ENCODE measurements around the gene CFAP47. TPM values are rescaled to one million over a fixed set of nuclear protein-coding genes. Genes with fewer than 3 reads are reported as not detected.
A peak's percentile ranks its signal among the peaks of the same experiment; 100 is the strongest.

Gene CFAP47, protein sequence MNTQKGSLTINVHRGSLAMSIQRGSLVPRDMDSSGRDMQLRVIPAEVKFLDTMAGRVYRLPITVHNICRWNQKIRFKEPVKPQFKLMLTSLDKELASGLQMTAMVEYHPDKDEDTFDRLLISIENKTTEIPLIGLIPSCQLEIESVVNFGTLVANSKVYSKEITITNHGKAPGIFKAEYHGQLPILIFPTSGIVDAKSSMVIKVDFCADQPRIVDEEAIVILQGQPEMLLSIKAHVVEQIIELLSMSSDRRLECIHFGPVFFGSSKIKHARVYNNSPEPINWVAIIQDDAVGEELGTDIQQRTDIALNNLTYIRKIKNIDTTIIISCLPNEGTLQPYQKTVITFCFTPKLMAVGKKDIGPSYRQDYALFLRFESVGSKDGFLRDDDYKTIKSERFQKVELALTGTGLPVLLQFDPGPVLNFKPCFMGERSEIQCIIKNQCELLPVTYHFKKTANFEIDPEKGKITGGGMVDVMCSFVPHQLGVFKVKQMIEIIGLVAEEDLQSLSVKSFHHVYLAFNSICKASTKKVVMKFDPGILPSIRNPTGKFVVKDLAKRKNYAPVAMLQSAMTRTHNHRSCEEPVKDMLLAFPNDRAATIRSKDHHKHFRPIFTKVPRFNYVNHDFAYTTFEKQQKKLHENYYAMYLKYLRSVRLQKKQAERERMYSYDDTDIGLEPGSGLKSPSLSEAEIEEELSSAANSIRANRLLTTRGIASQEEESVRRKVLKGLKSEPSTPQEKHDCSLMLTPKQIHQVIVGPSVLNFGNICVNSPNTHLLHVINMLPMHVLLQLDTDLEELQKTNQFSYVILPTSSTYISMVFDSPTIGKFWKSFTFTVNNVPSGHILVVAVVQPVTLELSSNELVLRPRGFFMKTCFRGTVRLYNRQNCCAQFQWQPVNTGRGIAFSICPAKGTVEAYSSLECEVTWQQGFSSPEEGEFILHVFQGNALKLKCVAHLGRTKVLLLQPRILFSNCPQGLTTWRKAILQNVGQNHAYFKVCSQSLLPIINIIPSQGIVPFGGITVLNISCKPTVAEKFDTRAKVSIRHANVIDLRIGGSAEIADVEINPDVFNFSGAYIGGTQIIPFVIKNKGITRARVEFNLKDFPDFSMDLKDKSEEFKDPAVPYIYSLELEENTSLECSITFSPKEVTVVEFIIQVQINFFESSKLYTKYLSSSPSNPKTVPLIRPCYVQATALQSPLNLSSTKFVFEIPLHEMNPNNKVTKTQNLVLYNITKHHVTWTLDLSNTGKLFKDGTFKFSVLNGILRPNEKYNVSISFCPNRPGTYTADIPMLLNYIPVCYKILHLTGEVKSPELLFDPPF (N-terminal part only)
- polyA plus RNA-seq (2013): 0.11 and 0.19 TPM in 2 replicates

DNA sequence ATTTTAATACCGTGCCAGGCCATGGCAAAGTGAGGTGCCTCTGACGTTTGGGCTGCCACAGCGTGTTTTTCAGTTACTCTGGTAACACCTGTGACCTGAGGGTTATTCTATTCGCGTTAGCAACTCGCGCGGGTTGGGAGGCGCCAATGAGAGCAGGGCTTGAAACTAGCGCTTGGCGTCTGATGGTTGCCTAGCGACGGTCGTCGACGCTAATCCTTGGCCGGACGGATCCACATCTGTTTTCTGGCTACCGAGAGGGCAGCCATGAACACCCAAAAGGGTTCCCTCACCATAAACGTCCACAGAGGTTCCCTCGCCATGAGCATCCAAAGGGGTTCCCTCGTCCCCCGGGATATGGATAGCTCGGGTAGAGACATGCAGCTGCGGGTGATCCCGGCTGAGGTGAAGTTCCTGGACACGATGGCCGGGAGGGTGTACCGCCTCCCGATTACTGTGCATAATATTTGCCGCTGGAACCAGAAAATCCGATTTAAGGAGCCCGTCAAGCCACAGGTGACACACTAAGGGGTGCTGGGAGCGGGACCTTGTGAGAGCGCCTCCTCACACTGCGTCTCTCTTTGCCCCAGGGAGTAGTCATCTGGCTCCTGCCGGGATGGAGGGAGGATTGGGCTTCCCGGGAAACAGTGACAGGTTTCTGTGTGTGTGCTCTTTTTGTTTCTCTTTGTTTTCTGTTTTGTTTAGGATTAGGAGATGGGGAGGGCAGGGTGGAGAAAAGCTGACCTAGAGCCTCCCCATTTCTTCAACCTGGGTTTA lies at the start of gene CFAP47:
Gene CFAP47, plus strand, starts transcription at position 199 of the 774 bp plus-strand sequence. Its CDS starts 66 bp downstream, at position 265.
- DNase-seq: peak; percentile 0 to 31
- H3K36me3 ChIP-seq (ENCODE audit: control insufficient read depth in 1 of 2, insufficient read depth in 2 of 2, low read length in 2 of 2): no peaks in the 10 kb centered on the region
- no peak within 1 kb of the TSS for H2BK12ac ChIP-seq (ENCODE audit: low read length)
- peak within 1 kb of the TSS; percentile 71 for H3K4me2 ChIP-seq (ENCODE audit: low read length)
- H3K9ac ChIP-seq (ENCODE audit: low read length): no peak within 1 kb of the TSS
- H2AK5ac ChIP-seq (ENCODE audit: low read length): no peak within 1 kb of the TSS
- H3K79me2 ChIP-seq (ENCODE audit: control insufficient read depth, insufficient read depth, low read length, poor library complexity): no peaks in the 10 kb centered on the region
- peak within 1 kb of the TSS; percentile 74 for H3K4me3 ChIP-seq (ENCODE audit: low read depth, low read length)
- H2AFZ ChIP-seq (ENCODE audit: insufficient read depth, low read length, poor library complexity): peak within 1 kb of the TSS; percentile 63
- H2BK5ac ChIP-seq (ENCODE audit: low read depth, low read length, poor library complexity): no peak within 1 kb of the TSS
- no peaks in the 10 kb centered on the region for H3K9me3 ChIP-seq (ENCODE audit: insufficient read depth, low read depth, low read length)
- H3K27me3 ChIP-seq (ENCODE audit: insufficient read depth, low read length): no peaks in the 10 kb centered on the region
- no peak within 1 kb of the TSS for H2BK120ac ChIP-seq (ENCODE audit: insufficient read depth, low read length, poor library complexity)
- no peak within 1 kb of the TSS for H3K23ac ChIP-seq (ENCODE audit: low read length)
- H3K14ac ChIP-seq (ENCODE audit: low read length): no peak within 1 kb of the TSS
- H3K27ac ChIP-seq (ENCODE audit: low read depth, low read length): no peak within 1 kb of the TSS
- H3K79me1 ChIP-seq (ENCODE audit: low read length): no peaks in the 10 kb centered on the region
- H4K12ac ChIP-seq (ENCODE audit: low read depth, low read length): no peak within 1 kb of the TSS
- no peak within 1 kb of the TSS for H4K8ac ChIP-seq (ENCODE audit: low read depth, low read length)
- WGBS (ENCODE audit: extremely low coverage, insufficient coverage, insufficient read length): no CpG with 5 or more reads among the region's 38 CpGs
- no peak within 1 kb of the TSS for H3K4ac ChIP-seq (ENCODE audit: low read depth, low read length)
- no peak within 1 kb of the TSS for H4K91ac ChIP-seq (ENCODE audit: low read depth, low read length)
- H3K18ac ChIP-seq (ENCODE audit: low read length): no peak within 1 kb of the TSS
- H3K4me1 ChIP-seq (ENCODE audit: control insufficient read depth in 1 of 2, insufficient read depth in 2 of 2, low read length in 2 of 2): peaks cover 0 to 2% of the 10 kb centered on the region in 2 experiments

DNA sequence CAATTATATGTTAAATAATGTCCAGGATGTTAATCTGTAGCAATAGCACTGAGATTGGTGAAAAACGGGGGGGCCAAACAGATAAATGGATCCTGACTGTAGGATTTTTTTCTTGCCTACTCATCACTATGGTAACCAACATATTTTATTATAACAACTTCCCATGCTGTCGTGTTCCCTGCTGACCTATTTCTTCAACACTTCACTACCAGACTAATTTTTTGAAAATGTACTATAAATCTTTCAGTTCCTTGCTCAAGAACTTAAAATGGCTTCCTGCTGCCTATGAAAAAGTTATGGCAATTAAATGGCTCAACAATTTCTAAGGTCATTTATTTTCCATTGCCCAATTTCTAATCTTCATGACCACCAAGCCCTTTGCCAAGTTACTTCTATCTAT lies 38.9 kb upstream of the CFAP47 start:
- no CpG with 5 or more reads among the region's 2 CpGs for WGBS (ENCODE audit: extremely low coverage, insufficient coverage, insufficient read length)
- no peak overlapping the region for H2BK120ac ChIP-seq (ENCODE audit: insufficient read depth, low read length, poor library complexity)
- no peak overlapping the region for H3K4me3 ChIP-seq (ENCODE audit: low read depth, low read length)
- H3K23ac ChIP-seq (ENCODE audit: low read length): no peak overlapping the region
- H3K4me1 ChIP-seq (ENCODE audit: control insufficient read depth in 1 of 2, insufficient read depth in 2 of 2, low read length in 2 of 2): no peaks in the 10 kb centered on the region
- no peak overlapping the region for H2BK12ac ChIP-seq (ENCODE audit: low read length)
- H3K4me2 ChIP-seq (ENCODE audit: low read length): no peak overlapping the region
- no peak overlapping the region for H2AFZ ChIP-seq (ENCODE audit: insufficient read depth, low read length, poor library complexity)
- no peak overlapping the region for H4K8ac ChIP-seq (ENCODE audit: low read depth, low read length)
- H3K79me1 ChIP-seq (ENCODE audit: low read length): no peaks in the 10 kb centered on the region
- H2BK5ac ChIP-seq (ENCODE audit: low read depth, low read length, poor library complexity): no peak overlapping the region
- no peak overlapping the region for H4K91ac ChIP-seq (ENCODE audit: low read depth, low read length)
- DNase-seq: no peak
- no peak overlapping the region for H3K9ac ChIP-seq (ENCODE audit: low read length)
- no peak overlapping the region for H3K4ac ChIP-seq (ENCODE audit: low read depth, low read length)
- no peak overlapping the region for H3K27ac ChIP-seq (ENCODE audit: low read depth, low read length)
- no peak overlapping the region for H3K14ac ChIP-seq (ENCODE audit: low read length)
- H3K18ac ChIP-seq (ENCODE audit: low read length): no peak overlapping the region
- no peak overlapping the region for H2AK5ac ChIP-seq (ENCODE audit: low read length)
- no peaks in the 10 kb centered on the region for H3K9me3 ChIP-seq (ENCODE audit: insufficient read depth, low read depth, low read length)
- H4K12ac ChIP-seq (ENCODE audit: low read depth, low read length): no peak overlapping the region
- H3K79me2 ChIP-seq (ENCODE audit: control insufficient read depth, insufficient read depth, low read length, poor library complexity): no peaks in the 10 kb centered on the region
- no peaks in the 10 kb centered on the region for H3K36me3 ChIP-seq (ENCODE audit: control insufficient read depth in 1 of 2, insufficient read depth in 2 of 2, low read length in 2 of 2)
- H3K27me3 ChIP-seq (ENCODE audit: insufficient read depth, low read length): no peaks in the 10 kb centered on the region

DNA sequence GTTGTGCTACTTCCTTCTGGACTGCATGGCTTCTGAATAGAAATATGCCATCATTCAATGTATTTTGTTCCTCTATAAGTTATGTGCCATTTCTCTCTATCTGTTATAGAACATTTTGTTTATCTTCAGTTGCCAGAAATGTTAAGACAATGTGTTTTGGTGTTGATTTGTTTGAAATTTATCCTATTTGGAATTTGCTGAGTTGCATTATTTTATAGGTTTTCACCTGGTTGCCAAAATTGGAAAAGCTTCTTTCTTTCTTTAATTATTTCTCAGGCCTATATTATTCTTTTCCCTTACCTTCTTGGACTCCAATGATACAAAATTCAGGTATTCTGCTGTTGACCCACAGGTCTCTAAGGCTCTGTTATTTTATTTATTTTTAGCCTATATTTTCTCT lies 33.4 kb upstream of the CFAP47 start:
- no peak overlapping the region for H4K8ac ChIP-seq (ENCODE audit: low read depth, low read length)
- H2AFZ ChIP-seq (ENCODE audit: insufficient read depth, low read length, poor library complexity): no peak overlapping the region
- H3K9ac ChIP-seq (ENCODE audit: low read length): no peak overlapping the region
- H4K12ac ChIP-seq (ENCODE audit: low read depth, low read length): no peak overlapping the region
- H3K23ac ChIP-seq (ENCODE audit: low read length): no peak overlapping the region
- H4K91ac ChIP-seq (ENCODE audit: low read depth, low read length): no peak overlapping the region
- H3K4me3 ChIP-seq (ENCODE audit: low read depth, low read length): no peak overlapping the region
- H3K14ac ChIP-seq (ENCODE audit: low read length): no peak overlapping the region
- H2BK5ac ChIP-seq (ENCODE audit: low read depth, low read length, poor library complexity): no peak overlapping the region
- DNase-seq: no peak
- H3K9me3 ChIP-seq (ENCODE audit: insufficient read depth, low read depth, low read length): no peaks in the 10 kb centered on the region
- no peaks in the 10 kb centered on the region for H3K79me2 ChIP-seq (ENCODE audit: control insufficient read depth, insufficient read depth, low read length, poor library complexity)
- no peaks in the 10 kb centered on the region for H3K4me1 ChIP-seq (ENCODE audit: control insufficient read depth in 1 of 2, insufficient read depth in 2 of 2, low read length in 2 of 2)
- no peaks in the 10 kb centered on the region for H3K27me3 ChIP-seq (ENCODE audit: insufficient read depth, low read length)
- H3K4me2 ChIP-seq (ENCODE audit: low read length): no peak overlapping the region
- no peaks in the 10 kb centered on the region for H3K36me3 ChIP-seq (ENCODE audit: control insufficient read depth in 1 of 2, insufficient read depth in 2 of 2, low read length in 2 of 2)
- no peak overlapping the region for H2AK5ac ChIP-seq (ENCODE audit: low read length)
- H3K79me1 ChIP-seq (ENCODE audit: low read length): no peaks in the 10 kb centered on the region
- no peak overlapping the region for H2BK12ac ChIP-seq (ENCODE audit: low read length)
- no peak overlapping the region for H3K27ac ChIP-seq (ENCODE audit: low read depth, low read length)
- H2BK120ac ChIP-seq (ENCODE audit: insufficient read depth, low read length, poor library complexity): no peak overlapping the region
- H3K18ac ChIP-seq (ENCODE audit: low read length): no peak overlapping the region
- no peak overlapping the region for H3K4ac ChIP-seq (ENCODE audit: low read depth, low read length)

All from trophoblast cell (in vitro differentiated cells and primary cell).